Kasumi-1 (cell line): ENCODE measurements around the gene ARMC9.
A peak's percentile ranks its signal among the peaks of the same experiment; 100 is the strongest.
"Not testable (repeated sequence)": the region's sequence is repeated elsewhere in the genome, so short reads cannot be mapped to it uniquely, and the experiment has no call there.

Experiments used
- DNase-seq, 2 experiments: peaks; one replicate each; lab custom pipeline; 2025; lab: John Stamatoyannopoulos, UW

Gene ARMC9

GRCh38 chr2:231287696-231288095, 89.3 kb downstream of the ARMC9 start:
- DNase-seq: no peak

DNA sequence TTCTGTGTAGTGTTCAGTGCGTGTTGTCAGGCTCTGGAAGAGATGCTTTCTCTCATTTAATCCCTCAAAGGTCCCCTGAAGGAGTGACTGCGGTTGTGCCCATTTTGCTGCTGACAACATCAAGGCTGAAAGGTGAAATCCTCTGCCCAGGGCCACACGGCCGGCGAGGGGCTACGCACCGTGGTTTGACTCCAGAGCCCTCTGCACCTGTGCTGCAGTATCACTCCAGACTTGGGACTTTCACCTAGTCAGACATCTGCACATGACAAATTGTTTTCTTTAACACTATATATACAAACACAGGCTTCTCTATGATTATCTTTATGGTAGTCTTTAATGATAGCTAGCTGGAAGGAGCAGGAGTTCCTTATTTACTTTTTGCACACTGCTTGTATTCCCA, 90.2 kb downstream of the ARMC9 start:
- DNase-seq: no peak

GRCh38 chr2:231290321-231291015, 92.0 kb downstream of the ARMC9 start:
- DNase-seq: peak; percentile 6 to 24

- no peak for DNase-seq
Measured at GRCh38 chr2:231292472-231293134, 94.2 kb downstream of the ARMC9 start.

GRCh38 chr2:231293163-231293562, 94.7 kb downstream of the ARMC9 start:
- DNase-seq: no peak

DNA sequence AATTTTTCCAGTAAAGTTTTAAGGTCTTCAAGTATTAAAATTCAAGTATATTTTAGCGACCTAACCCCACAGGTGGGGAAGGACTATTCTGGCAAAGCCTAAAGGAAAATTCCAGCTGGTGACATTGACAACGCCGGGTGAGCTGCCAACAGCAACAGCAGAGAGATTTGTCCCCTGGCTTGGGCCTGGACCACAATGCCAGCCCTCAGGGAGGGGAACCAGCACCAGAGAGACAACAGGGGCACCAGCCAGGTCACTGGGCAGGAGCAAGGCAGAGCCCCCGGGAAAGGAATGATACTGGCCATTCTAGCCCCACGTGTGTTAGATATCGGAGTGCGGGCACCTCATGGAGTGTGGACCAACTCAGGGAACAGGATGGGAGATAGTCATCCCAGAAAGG, 95.7 kb downstream of the ARMC9 start:
- no peak for DNase-seq

DNA sequence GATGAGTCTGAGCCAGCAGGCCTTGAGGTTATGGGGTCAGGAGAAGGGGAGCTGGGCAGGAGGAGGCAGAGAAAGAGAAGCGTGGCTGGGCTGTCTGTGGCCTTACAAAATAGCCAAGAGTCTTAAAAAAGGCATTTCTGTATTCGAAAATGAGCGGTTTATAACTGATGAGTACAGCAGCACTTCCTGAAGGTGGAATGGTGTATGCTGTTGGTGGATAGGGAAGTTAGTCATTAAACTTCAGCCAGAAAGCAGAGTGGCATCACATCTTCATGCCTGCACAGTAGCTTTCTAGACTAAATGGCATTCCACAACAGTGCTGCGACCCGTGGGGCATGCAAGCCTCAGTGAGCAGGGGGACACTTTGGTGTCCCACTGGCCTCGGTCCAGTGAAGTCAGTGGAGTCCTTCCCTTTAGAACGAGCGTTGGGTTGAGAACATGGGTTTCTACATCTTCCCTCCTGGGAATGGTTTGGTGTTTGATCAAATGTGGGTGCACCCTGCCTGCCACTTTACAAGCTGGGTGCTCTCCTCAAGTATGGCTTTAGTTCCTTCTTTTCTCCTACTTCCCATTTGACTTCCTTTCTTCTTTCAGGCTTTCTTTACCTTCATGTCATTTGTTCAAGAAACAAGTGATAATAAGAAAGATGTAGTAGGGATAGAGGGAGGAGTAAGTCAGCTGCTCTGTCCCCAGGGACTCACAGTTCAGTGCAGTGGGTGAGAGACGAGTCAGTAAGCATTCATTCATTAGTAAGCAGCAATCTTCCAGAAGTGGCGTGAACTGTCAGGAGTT, 96.3 kb downstream of the ARMC9 start:
- peak; percentile 12 to 24 for DNase-seq

DNA sequence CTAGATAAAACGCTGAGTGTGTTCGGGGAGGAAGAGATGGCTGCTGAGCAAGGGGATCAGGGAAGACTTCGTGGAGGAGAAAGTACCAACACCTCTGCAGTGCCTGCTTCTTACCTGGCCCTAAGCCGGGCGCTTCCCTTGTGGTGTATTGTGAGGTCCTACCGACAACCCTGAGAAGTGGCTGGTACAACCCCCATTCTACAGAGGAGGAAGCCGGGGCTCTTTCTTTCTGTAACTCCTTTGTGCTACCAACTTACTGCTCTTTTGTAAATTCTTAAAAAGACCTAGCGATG, 96.9 kb downstream of the ARMC9 start:
- DNase-seq: no peak

GRCh38 chr2:231296401-231296974, 98.1 kb downstream of the ARMC9 start:
- no peak for DNase-seq

- peak; percentile 10 to 26 for DNase-seq
Measured at GRCh38 chr2:231297108-231297908, 98.9 kb downstream of the ARMC9 start.

DNA sequence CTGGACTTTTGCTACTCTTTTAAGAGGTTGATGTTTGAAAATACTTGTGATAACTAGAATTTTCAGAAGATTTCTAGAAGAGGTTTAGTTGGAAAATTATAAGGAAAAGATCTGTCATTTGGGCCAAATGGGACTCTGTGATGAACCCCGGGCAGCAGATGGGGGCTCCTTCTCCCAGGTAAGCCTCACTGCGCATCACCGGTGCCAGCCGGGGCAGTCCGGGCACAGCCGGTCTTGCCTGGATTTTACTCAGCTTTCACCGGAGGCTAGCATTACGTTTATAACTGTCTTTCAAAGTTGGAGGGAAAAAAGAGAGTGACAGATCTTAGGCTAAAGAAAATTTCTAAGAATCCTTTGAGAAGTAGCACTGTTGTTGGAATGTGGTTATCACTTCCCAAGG, 99.7 kb downstream of the ARMC9 start:
- no peak for DNase-seq

DNA sequence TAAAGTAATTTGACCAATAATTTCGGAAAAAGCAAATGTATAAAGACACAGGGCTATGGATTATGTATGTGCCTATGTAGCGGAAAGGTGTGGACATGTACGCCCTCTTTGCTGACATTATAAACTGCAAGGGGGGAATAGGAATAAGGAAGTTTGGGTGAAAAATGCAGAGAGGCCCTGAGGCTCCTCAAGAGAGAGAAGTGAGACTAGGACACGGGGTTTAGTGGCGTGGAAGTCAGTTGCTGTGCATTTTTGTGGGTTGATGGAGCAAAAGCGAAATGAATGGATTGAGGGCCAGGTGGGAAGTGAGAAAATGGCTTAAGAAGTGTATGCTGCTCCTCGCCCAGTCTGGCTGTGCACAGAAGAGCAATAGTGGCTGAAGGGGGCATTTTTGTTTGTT, 100.8 kb downstream of the ARMC9 start:
- DNase-seq: peak; percentile 1 to 4

GRCh38 chr2:231300020-231300721, 101.7 kb downstream of the ARMC9 start:
- no peak for DNase-seq

- DNase-seq: no peak
Measured at GRCh38 chr2:231300722-231301076, 102.3 kb downstream of the ARMC9 start.

- DNase-seq: not testable (repeated sequence)
Measured at GRCh38 chr2:231304259-231304658, 105.8 kb downstream of the ARMC9 start.

GRCh38 chr2:231305221-231305620, 106.8 kb downstream of the ARMC9 start:
- DNase-seq: no peak

- no peak for DNase-seq
Measured at GRCh38 chr2:231306791-231307393, 108.5 kb downstream of the ARMC9 start.

- DNase-seq: no peak
Measured at GRCh38 chr2:231308219-231308618, 109.8 kb downstream of the ARMC9 start.

GRCh38 chr2:231308631-231309428, 110.4 kb downstream of the ARMC9 start:
- no peak for DNase-seq

DNA sequence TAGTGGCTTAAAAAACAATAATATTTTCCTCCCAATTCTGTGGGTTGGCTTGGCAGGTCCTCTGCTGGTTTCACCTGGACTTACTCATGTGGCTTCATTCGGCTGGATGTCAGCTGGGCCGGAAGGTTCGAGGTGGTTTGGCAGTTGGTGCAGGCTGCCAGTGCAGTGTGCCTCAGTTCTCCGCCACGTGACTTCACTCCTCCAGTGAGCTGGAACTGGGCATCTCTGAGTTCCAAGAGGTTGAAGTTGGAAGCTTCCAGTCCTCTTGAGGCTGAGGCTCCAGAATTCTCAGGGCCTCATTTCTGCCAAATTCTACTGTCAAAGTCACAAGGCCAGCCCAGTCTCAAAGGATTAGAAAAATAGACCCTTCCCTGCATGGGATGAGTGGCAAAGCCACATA, 113.6 kb downstream of the ARMC9 start:
- no peak for DNase-seq
